PC-9 (cell line): ENCODE data around the gene TVP23A.

ENCODE experiments used
- EZH2 ChIP-seq: fragments of 200-600 bp; sonication (generic); IDR thresholded peaks from 2 replicates; pipeline ENCODE4 v1.8.0; 2017; ENCODE audit warnings: antibody characterized with exemption, low read depth
- TF ChIP-seq, protein P1 (sequence below): fragments of 200-600 bp; sonication (generic); conservative IDR thresholded peaks from 2 replicates; pipeline ENCODE4 v1.6.1; 2017; ENCODE audit warnings: mixed run types, antibody characterized with exemption, mild to moderate bottlenecking, moderate library complexity

DNA sequence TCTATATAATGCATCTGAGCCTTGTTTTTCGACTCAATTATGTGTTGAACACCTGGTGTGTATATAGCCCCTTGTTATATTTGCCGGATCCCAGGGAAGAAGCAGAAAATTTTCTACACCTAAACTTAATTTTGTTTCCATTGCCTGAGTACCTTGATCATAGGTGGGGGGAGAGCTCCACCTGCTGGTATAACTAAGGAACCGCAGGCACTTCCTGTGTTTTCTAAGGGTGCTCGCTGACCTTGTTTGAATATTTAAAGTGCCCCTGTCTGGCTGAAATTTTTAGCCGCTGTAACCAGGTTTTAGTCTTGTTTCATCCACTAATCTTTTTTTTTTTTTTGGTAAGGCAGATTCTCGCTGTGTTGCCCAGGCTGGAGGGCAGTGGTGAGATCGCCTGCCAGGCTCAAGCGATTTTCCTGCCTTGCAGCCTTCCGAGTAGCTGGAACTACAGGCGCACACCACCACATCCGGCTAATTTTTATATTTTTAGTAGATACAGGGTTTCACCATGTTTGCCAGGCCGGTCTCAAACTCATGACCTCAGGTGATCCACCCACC lies 81.4 kb downstream of the TVP23A start:
- TF ChIP-seq, protein P1, sequence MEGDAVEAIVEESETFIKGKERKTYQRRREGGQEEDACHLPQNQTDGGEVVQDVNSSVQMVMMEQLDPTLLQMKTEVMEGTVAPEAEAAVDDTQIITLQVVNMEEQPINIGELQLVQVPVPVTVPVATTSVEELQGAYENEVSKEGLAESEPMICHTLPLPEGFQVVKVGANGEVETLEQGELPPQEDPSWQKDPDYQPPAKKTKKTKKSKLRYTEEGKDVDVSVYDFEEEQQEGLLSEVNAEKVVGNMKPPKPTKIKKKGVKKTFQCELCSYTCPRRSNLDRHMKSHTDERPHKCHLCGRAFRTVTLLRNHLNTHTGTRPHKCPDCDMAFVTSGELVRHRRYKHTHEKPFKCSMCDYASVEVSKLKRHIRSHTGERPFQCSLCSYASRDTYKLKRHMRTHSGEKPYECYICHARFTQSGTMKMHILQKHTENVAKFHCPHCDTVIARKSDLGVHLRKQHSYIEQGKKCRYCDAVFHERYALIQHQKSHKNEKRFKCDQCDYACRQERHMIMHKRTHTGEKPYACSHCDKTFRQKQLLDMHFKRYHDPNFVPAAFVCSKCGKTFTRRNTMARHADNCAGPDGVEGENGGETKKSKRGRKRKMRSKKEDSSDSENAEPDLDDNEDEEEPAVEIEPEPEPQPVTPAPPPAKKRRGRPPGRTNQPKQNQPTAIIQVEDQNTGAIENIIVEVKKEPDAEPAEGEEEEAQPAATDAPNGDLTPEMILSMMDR = peak; percentile 95
- TF ChIP-seq EZH2 = no peak
